ENCODE measurements around the gene DYNLT4. TPM values are rescaled to one million over a fixed set of nuclear protein-coding genes. Genes with fewer than 3 reads are reported as not detected.

DYNLT4 gene
- total RNA-seq, 3 donors from 2014 or later: not detected

Other genes starting within 250 kb of the DYNLT4 start
- 1 to 10 TPM; 1.8 to 3.6 (median 2.2) TPM for gene TMEM53, start 132.9 kb downstream of the DYNLT4 start, total RNA-seq
- 10 to 100 TPM; 29.4 to 57.2 (median 49.5) TPM for gene ARMH1, start 132.6 kb downstream of the DYNLT4 start, total RNA-seq
- gene RNU5D-1, start 76.2 kb downstream of the DYNLT4 start, total RNA-seq: not detected
- gene KIF2C, start 67.5 kb downstream of the DYNLT4 start, total RNA-seq: 1 to 10 TPM; 5.0 to 8.1 (median 8.1) TPM
- 1,000 to 10,000 TPM; 2,825 to 3,013 (median 2,945) TPM for gene RPS8, start 31.8 kb downstream of the DYNLT4 start, total RNA-seq
- gene BEST4, start 19.2 kb downstream of the DYNLT4 start, total RNA-seq: under 1 TPM; 0.53 to 0.63 (median 0.57) TPM
- 100 to 1,000 TPM; 186 to 239 (median 203) TPM for gene PLK3, start 7.0 kb downstream of the DYNLT4 start, total RNA-seq
- 10 to 100 TPM in 1 of 3 donors, 1 to 10 TPM in 2; 8.2 to 14.0 (median 8.3) TPM for gene BTBD19, start 1.2 kb upstream of the DYNLT4 start, total RNA-seq
- 1 to 10 TPM; 1.4 to 1.9 (median 1.6) TPM for gene PTCH2, start 35.9 kb upstream of the DYNLT4 start, total RNA-seq
- gene EIF2B3, start 179.2 kb upstream of the DYNLT4 start, total RNA-seq: 10 to 100 TPM; 61.8 to 67.2 (median 66.7) TPM
- gene HECTD3, start 204.0 kb upstream of the DYNLT4 start, total RNA-seq: 10 to 100 TPM; 27.4 to 30.4 (median 30.2) TPM
- 100 to 1,000 TPM in 1 of 3 donors, 10 to 100 TPM in 2; 95.0 to 112 (median 99.1) TPM for gene UROD, start 204.9 kb upstream of the DYNLT4 start, total RNA-seq

Measured in activated T-cell treated with anti-CD3 and anti-CD28 coated beads, Interleukin-2, amount 50 U/mL, for 4 hours (primary cell).